ENCODE data around the gene NOTCH2.
"Not testable (repeated sequence)": the region's sequence is repeated elsewhere in the genome, so short reads cannot be mapped to it uniquely, and the experiment has no call there.

The NOTCH2 gene

GRCh38 chr1:119981496-119981895 is 88.0 kb downstream of the NOTCH2 start:
- H3K4me3 ChIP-seq (ENCODE audit: low read length) = no peak overlapping the region
- DNase-seq (ENCODE audit: low read depth, low spot score) = no peak

GRCh38 chr1:119978018-119978505 is 91.4 kb downstream of the NOTCH2 start:
- DNase-seq (ENCODE audit: low read depth, low spot score) = no peak
- H3K4me3 ChIP-seq (ENCODE audit: low read length) = no peak overlapping the region

GRCh38 chr1:119977113-119977736 is 92.2 kb downstream of the NOTCH2 start:
- DNase-seq (ENCODE audit: low read depth, low spot score); H3K4me3 ChIP-seq (ENCODE audit: low read length): not testable (repeated sequence)

- not testable (repeated sequence) for DNase-seq (ENCODE audit: low read depth, low spot score)
These were observed 93.7 kb downstream of the NOTCH2 start for GRCh38 chr1:119975582-119976254.

GRCh38 chr1:119975006-119975405 is 94.5 kb downstream of the NOTCH2 start:
- DNase-seq (ENCODE audit: low read depth, low spot score) = no peak
- H3K4me3 ChIP-seq (ENCODE audit: low read length) = no peak overlapping the region

More at GRCh38 chr1:119975582-119976254, 93.7 kb downstream of the NOTCH2 start:
- not testable (repeated sequence) for H3K4me3 ChIP-seq (ENCODE audit: low read length)

- no peak overlapping the region for H3K4me3 ChIP-seq (ENCODE audit: low read length)
- no peak for DNase-seq (ENCODE audit: low read depth, low spot score)
These were observed 95.4 kb downstream of the NOTCH2 start for GRCh38 chr1:119974013-119974412.

- no peak for DNase-seq (ENCODE audit: low read depth, low spot score)
- no peak overlapping the region for H3K4me3 ChIP-seq (ENCODE audit: low read length)
These were observed 97.5 kb downstream of the NOTCH2 start for GRCh38 chr1:119971710-119972570.

GRCh38 chr1:119968601-119969000 is 100.9 kb downstream of the NOTCH2 start:
- no peak for DNase-seq (ENCODE audit: low read depth, low spot score)
- no peak overlapping the region for H3K4me3 ChIP-seq (ENCODE audit: low read length)

GRCh38 chr1:119968068-119968492 is 101.4 kb downstream of the NOTCH2 start:
- peak; percentile 61 for DNase-seq (ENCODE audit: low read depth, low spot score)
- H3K4me3 ChIP-seq (ENCODE audit: low read length) = no peak overlapping the region

- H3K4me3 ChIP-seq (ENCODE audit: low read length) = no peak overlapping the region
- DNase-seq (ENCODE audit: low read depth, low spot score) = no peak
These were observed 102.8 kb downstream of the NOTCH2 start for GRCh38 chr1:119966681-119967080.

GRCh38 chr1:119966020-119966419 is 103.4 kb downstream of the NOTCH2 start:
- DNase-seq (ENCODE audit: low read depth, low spot score) = no peak
- no peak overlapping the region for H3K4me3 ChIP-seq (ENCODE audit: low read length)

GRCh38 chr1:119964673-119965363 is 104.6 kb downstream of the NOTCH2 start:
- no peak for DNase-seq (ENCODE audit: low read depth, low spot score)

GRCh38 chr1:119962296-119962968 is 107.0 kb downstream of the NOTCH2 start:
- DNase-seq (ENCODE audit: low read depth, low spot score) = no peak
- no peak overlapping the region for H3K4me3 ChIP-seq (ENCODE audit: low read length)

More at GRCh38 chr1:119964673-119965363, 104.6 kb downstream of the NOTCH2 start:
- H3K4me3 ChIP-seq (ENCODE audit: low read length) = no peak overlapping the region

GRCh38 chr1:119960501-119960900 is 109.0 kb downstream of the NOTCH2 start:
- no peak for DNase-seq (ENCODE audit: low read depth, low spot score)

GRCh38 chr1:119959268-119960220 is 109.9 kb downstream of the NOTCH2 start:
- no peak for DNase-seq (ENCODE audit: low read depth, low spot score)
- no peak overlapping the region for H3K4me3 ChIP-seq (ENCODE audit: low read length)

More at GRCh38 chr1:119960501-119960900, 109.0 kb downstream of the NOTCH2 start:
- H3K4me3 ChIP-seq (ENCODE audit: low read length) = no peak overlapping the region

- no peak for DNase-seq (ENCODE audit: low read depth, low spot score)
- H3K4me3 ChIP-seq (ENCODE audit: low read length) = no peak overlapping the region
These were observed 111.2 kb downstream of the NOTCH2 start for GRCh38 chr1:119958223-119958622.

GRCh38 chr1:119956306-119956705 is 113.2 kb downstream of the NOTCH2 start:
- DNase-seq (ENCODE audit: low read depth, low spot score) = no peak
- H3K4me3 ChIP-seq (ENCODE audit: low read length) = no peak overlapping the region

Data from Jurkat, Clone E6-1 (cell line).